ENCODE results near the gene KIRREL3. TPM values are rescaled to one million over a fixed set of nuclear protein-coding genes. Genes with fewer than 3 reads are reported as not detected.

Gene KIRREL3
- total RNA-seq, 2 experiments from 2014 or later = not detected

GRCh38 chr11:126660321-126660720, 340.2 kb downstream of the KIRREL3 start:
- peaks cover 4% of the 10 kb centered on the region for H3K27me3 Mint-ChIP-seq
- H3K36me3 Mint-ChIP-seq (ENCODE audit: low read depth) = no peaks in the 10 kb centered on the region
- no peak overlapping the region for H3K27ac Mint-ChIP-seq
- no peaks in the 10 kb centered on the region for H3K9me3 Mint-ChIP-seq
- ChIA-PET CTCF (no interaction called here), POLR2A (no interaction called here)
- no peak for DNase-seq
- no peaks in the 10 kb centered on the region for H3K4me1 Mint-ChIP-seq
- no peak overlapping the region for H3K4me3 Mint-ChIP-seq

DNA sequence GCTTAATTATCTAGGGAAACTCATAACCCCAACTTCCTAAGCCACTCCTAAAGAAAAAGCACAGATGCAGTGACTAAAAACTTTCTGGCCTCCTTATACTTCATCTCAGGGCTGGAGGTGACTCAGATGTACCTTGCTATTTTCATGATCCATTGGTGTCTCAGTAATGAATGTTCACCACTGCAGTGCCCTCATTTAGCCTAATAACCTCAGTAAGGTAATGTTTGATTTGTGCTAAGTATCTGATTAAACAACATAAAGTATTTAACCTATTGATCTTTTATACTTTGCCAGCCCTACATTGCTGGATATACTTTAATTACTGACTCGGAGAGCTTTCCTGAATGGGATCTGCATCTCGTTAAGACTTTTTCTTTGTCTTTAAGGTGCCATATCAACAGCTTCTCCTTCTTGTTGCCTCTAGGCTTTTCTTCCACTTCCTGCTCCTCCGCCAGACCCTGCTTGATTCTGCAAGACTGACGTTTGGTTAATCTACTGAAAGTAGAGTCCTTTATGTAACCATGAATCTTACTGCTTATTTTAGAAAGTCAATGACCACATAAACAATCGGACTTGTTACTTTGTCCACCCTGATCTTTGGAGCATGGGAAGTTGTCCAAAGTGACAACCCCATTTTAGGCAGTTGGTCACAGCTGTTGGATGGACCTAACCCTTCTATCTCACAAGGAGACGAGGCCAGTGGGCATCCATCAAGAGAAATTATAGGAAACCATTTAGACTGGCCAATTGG, 342.1 kb downstream of the KIRREL3 start:
- CTCF ChIA-PET = no interaction called here
- no peaks in the 10 kb centered on the region for H3K9me3 Mint-ChIP-seq
- no peak overlapping the region for H3K27ac Mint-ChIP-seq
- no peaks in the 10 kb centered on the region for H3K4me1 Mint-ChIP-seq
- DNase-seq = no peak
- peaks cover 2% of the 10 kb centered on the region for H3K27me3 Mint-ChIP-seq
- no peaks in the 10 kb centered on the region for H3K36me3 Mint-ChIP-seq (ENCODE audit: low read depth)
- POLR2A ChIA-PET = no interaction called here
- no peak overlapping the region for H3K4me3 Mint-ChIP-seq

- H3K36me3 Mint-ChIP-seq (ENCODE audit: low read depth) = no peaks in the 10 kb centered on the region
- ChIA-PET CTCF (no interaction called here), POLR2A (no interaction called here)
- H3K27me3 Mint-ChIP-seq = no peaks in the 10 kb centered on the region
- no peak overlapping the region for H3K27ac Mint-ChIP-seq
- DNase-seq = no peak
- H3K4me3 Mint-ChIP-seq = no peak overlapping the region
- H3K4me1 Mint-ChIP-seq = no peaks in the 10 kb centered on the region
- H3K9me3 Mint-ChIP-seq = no peaks in the 10 kb centered on the region
Measured at GRCh38 chr11:126655807-126656128, 344.8 kb downstream of the KIRREL3 start.

- Mint-ChIP-seq H3K36me3 (ENCODE audit: low read depth) (no peaks in the 10 kb centered on the region), H3K4me3 (no peak overlapping the region), H3K9me3 (no peaks in the 10 kb centered on the region), H3K27me3 (no peaks in the 10 kb centered on the region), H3K27ac (no peak overlapping the region), H3K4me1 (no peaks in the 10 kb centered on the region)
- no peak for DNase-seq
- POLR2A ChIA-PET = no interaction called here
- CTCF ChIA-PET = no interaction called here
Measured at GRCh38 chr11:126654886-126655806, 345.4 kb downstream of the KIRREL3 start.

GRCh38 chr11:126653040-126653439, 347.5 kb downstream of the KIRREL3 start:
- Mint-ChIP-seq H3K4me3 (no peak overlapping the region), H3K4me1 (no peaks in the 10 kb centered on the region), H3K27ac (no peak overlapping the region), H3K36me3 (ENCODE audit: low read depth) (no peaks in the 10 kb centered on the region), H3K9me3 (no peaks in the 10 kb centered on the region), H3K27me3 (no peaks in the 10 kb centered on the region)
- POLR2A ChIA-PET = no interaction called here
- CTCF ChIA-PET = no interaction called here
- no peak for DNase-seq

DNA sequence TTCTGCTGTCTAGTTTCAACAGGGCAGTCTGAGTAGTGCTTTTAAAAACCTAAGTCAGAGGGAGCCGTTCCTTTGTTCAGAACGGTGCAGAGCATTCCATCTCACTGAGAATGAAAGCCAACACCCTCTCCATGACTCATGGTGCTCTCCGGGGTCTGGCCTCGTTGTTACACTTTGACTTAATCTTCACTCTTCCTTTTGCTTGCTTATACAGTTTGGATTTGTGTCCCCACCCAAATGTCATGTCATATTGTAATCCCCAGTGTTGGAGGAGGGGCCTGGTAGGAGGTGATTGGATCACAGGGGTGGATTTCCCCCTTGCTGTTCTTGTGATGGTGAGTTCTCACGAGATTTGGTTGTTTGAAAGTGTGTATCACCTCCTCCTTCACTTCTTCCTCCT, 352.8 kb downstream of the KIRREL3 start:
- no peak overlapping the region for H3K27ac Mint-ChIP-seq
- no peak overlapping the region for H3K4me3 Mint-ChIP-seq
- CTCF ChIA-PET = no interaction called here
- POLR2A ChIA-PET = interaction anchor here (0.7 kb wide), 1 partner anchor 46 kb away, joined by 3 read pairs; no protein-coding TSS in a partner anchor
- H3K4me1 Mint-ChIP-seq = no peaks in the 10 kb centered on the region
- DNase-seq = no peak
- no peaks in the 10 kb centered on the region for H3K9me3 Mint-ChIP-seq
- no peaks in the 10 kb centered on the region for H3K36me3 Mint-ChIP-seq (ENCODE audit: low read depth)
- H3K27me3 Mint-ChIP-seq = no peaks in the 10 kb centered on the region

- no peak overlapping the region for H3K4me3 Mint-ChIP-seq
- H3K4me1 Mint-ChIP-seq = no peaks in the 10 kb centered on the region
- ChIA-PET CTCF (no interaction called here), POLR2A (interaction anchor here (0.7 kb wide), 1 partner anchor 45 kb away, joined by 3 read pairs; no protein-coding TSS in a partner anchor)
- no peaks in the 10 kb centered on the region for H3K9me3 Mint-ChIP-seq
- H3K27me3 Mint-ChIP-seq = no peaks in the 10 kb centered on the region
- H3K36me3 Mint-ChIP-seq (ENCODE audit: low read depth) = no peaks in the 10 kb centered on the region
- H3K27ac Mint-ChIP-seq = no peak overlapping the region
- DNase-seq = no peak
Measured at GRCh38 chr11:126646701-126647557, 353.6 kb downstream of the KIRREL3 start.

DNA sequence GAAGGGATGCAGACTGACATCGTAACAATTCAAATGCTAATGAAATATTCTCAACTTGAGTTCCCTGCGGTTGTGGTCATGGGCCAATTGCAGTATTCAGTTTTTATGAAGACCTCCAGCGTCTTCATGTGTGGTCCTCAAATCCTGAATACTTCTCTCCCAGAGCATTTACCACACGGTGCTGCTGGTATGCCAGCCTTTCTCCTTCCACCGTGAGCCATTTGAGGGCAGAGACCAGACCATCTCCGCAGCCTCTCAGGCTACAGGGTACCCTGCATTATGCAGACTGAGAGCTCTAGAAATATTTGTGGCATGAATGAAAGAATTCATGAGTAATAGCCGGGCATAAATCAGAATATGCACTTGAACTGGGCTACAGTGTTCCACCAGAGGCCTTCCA, 355.4 kb downstream of the KIRREL3 start:
- POLR2A ChIA-PET = no interaction called here
- no peak overlapping the region for H3K27ac Mint-ChIP-seq
- no peaks in the 10 kb centered on the region for H3K9me3 Mint-ChIP-seq
- H3K4me3 Mint-ChIP-seq = no peak overlapping the region
- no peak for DNase-seq
- no peaks in the 10 kb centered on the region for H3K27me3 Mint-ChIP-seq
- CTCF ChIA-PET = no interaction called here
- no peaks in the 10 kb centered on the region for H3K36me3 Mint-ChIP-seq (ENCODE audit: low read depth)
- H3K4me1 Mint-ChIP-seq = no peaks in the 10 kb centered on the region

DNA sequence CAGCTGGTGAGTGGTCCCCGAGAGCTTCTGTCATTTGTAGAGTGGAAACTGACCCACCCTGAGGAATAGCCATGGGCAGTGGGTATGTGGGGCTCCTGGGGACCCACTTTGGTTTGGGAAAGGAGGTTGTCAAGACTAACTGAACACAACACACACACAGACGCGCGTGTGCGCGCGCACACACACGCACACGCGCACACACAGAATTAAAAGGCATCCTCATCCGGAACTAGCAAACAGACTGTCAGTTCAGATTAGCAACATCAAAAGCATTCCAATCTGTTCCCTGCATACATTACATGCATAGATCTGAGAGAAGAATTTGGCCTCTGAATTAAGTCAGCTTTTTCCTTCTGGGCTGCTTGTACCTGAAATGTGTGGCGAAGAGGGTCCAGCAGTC, 360.4 kb downstream of the KIRREL3 start:
- Mint-ChIP-seq H3K27me3 (peaks cover 5% of the 10 kb centered on the region), H3K9me3 (no peaks in the 10 kb centered on the region), H3K4me1 (no peaks in the 10 kb centered on the region), H3K27ac (no peak overlapping the region), H3K36me3 (ENCODE audit: low read depth) (no peaks in the 10 kb centered on the region), H3K4me3 (no peak overlapping the region)
- POLR2A ChIA-PET = no interaction called here
- DNase-seq = no peak
- CTCF ChIA-PET = no interaction called here

DNA sequence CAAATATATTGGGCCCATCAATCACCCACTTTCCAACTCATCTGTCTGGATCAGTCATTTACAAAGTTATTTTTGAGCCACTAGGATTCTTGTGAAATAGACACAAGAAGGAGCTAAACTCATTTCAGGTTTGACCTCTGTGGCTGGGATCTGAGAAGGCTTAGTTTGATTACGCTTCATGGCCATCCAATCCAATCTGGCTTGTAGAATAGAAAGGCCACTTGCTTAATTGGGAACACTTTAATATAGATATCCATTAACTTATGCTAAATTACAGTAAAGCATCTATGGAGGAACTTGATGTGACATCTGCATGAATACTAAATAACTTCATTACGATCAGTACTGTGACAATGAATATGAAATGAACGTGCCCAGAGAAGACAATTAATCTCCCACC, 360.9 kb downstream of the KIRREL3 start:
- H3K9me3 Mint-ChIP-seq = no peaks in the 10 kb centered on the region
- POLR2A ChIA-PET = no interaction called here
- no peak for DNase-seq
- CTCF ChIA-PET = no interaction called here
- H3K27me3 Mint-ChIP-seq = peaks cover 5% of the 10 kb centered on the region
- no peak overlapping the region for H3K27ac Mint-ChIP-seq
- H3K36me3 Mint-ChIP-seq (ENCODE audit: low read depth) = no peaks in the 10 kb centered on the region
- H3K4me1 Mint-ChIP-seq = no peaks in the 10 kb centered on the region
- H3K4me3 Mint-ChIP-seq = no peak overlapping the region

- H3K9me3 Mint-ChIP-seq = no peaks in the 10 kb centered on the region
- H3K27ac Mint-ChIP-seq = no peak overlapping the region
- DNase-seq = no peak
- ChIA-PET POLR2A (no interaction called here), CTCF (no interaction called here)
- H3K27me3 Mint-ChIP-seq = peaks cover 5% of the 10 kb centered on the region
- H3K4me1 Mint-ChIP-seq = no peaks in the 10 kb centered on the region
- H3K36me3 Mint-ChIP-seq (ENCODE audit: low read depth) = no peaks in the 10 kb centered on the region
- no peak overlapping the region for H3K4me3 Mint-ChIP-seq
Measured at GRCh38 chr11:126638648-126639047, 361.9 kb downstream of the KIRREL3 start.

DNA sequence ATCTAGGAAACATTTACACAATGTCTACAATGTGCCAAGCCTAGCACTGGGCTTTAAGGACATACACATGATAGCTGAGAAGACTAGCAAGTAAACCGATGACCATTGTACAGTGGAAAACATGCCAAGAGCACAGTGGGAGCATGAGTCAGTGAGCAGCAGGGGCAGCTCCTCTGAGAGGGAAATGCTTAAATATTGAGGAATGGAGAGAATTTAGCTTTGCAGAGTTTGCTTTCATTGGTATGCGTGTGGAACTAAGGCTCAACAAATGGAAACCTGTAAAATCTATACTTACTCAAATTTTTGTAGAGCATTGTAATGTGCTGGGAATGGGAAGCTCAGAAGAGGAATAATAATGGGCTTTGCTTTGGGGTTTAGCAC, 362.8 kb downstream of the KIRREL3 start:
- no peaks in the 10 kb centered on the region for H3K4me1 Mint-ChIP-seq
- H3K27ac Mint-ChIP-seq = no peak overlapping the region
- peaks cover 5% of the 10 kb centered on the region for H3K27me3 Mint-ChIP-seq
- ChIA-PET CTCF (no interaction called here), POLR2A (no interaction called here)
- no peak overlapping the region for H3K4me3 Mint-ChIP-seq
- H3K9me3 Mint-ChIP-seq = no peaks in the 10 kb centered on the region
- no peaks in the 10 kb centered on the region for H3K36me3 Mint-ChIP-seq (ENCODE audit: low read depth)
- no peak for DNase-seq

Measured in activated CD4-positive, alpha-beta T cell treated with anti-CD3 and anti-CD28 coated beads, Interleukin-2, amount 10 ng/mL, durations not matched to agents 7 days and 5 days (primary cell).